H1 (cell line): ENCODE results near the gene DBNL. TPM values are rescaled to one million over a fixed set of nuclear protein-coding genes. Genes with fewer than 3 reads are reported as not detected.

Experiments used
- CTCF ChIA-PET: fragments of 300-600 bp; sonication (Branson Sonifier 250); formaldehyde crosslinking; loops from one replicate; lab custom pipeline; 2021; ENCODE audit not compliant: partially characterized antibody; lab: Charles Lee
- POLR2A ChIA-PET: fragments of 300-600 bp; sonication (Branson Sonifier 250); formaldehyde crosslinking; loops from one replicate; lab custom pipeline; 2021; ENCODE audit warnings: inconsistent platforms; ENCODE audit not compliant: partially characterized antibody; lab: Charles Lee
- DNase-seq, 2 experiments: peaks; one replicate each; pipeline versions ENCODE4 v3.0.0 to v3.0.0-alpha.2; 2010 to 2022; ENCODE audit warnings: low spot score in 2 of 2, low read depth in 1 of 2, mixed read lengths in 1 of 2
- FAIRE-seq: peaks from 2 replicates; lab custom pipeline; 2011; peaks lifted over from hg19 to GRCh38; lab: Jason Lieb, UNC
- H2AFZ ChIP-seq: 2 replicates; pipeline ENCODE4 v1.8.1; 2012; ENCODE audit warnings: low read length, inconsistent platforms
- H2AK5ac ChIP-seq: 2 replicates; pipeline ENCODE4 v1.6.1; 2013; ENCODE audit warnings: low read depth, low read length
- H2BK120ac ChIP-seq: replicated peaks from 2 replicates; pipeline ENCODE3; 2013; ENCODE audit warnings: low read depth, low read length, inconsistent platforms
- H2BK12ac ChIP-seq: 2 replicates; pipeline ENCODE4 v1.6.1; 2013; ENCODE audit warnings: low read depth, low read length
- H2BK15ac ChIP-seq: 2 replicates; pipeline ENCODE4 v1.6.1; 2013; ENCODE audit warnings: low read length
- H2BK20ac ChIP-seq: 2 replicates; pipeline ENCODE4 v1.6.1; 2013; ENCODE audit warnings: low read length
- H2BK5ac ChIP-seq: 2 replicates; pipeline ENCODE4 v1.6.1; 2013; ENCODE audit warnings: low read depth, low read length
- H3K14ac ChIP-seq: 2 replicates; pipeline ENCODE4 v1.6.1; 2013; ENCODE audit warnings: inconsistent platforms; ENCODE audit not compliant: insufficient read length
- H3K18ac ChIP-seq: 2 replicates; pipeline ENCODE4 v1.6.1; 2013; ENCODE audit warnings: low read length; ENCODE audit errors: extremely low read depth
- H3K23ac ChIP-seq: 2 replicates; pipeline ENCODE4 v1.6.1; 2013; ENCODE audit warnings: inconsistent platforms; ENCODE audit not compliant: insufficient read length
- H3K23me2 ChIP-seq: 2 replicates; pipeline ENCODE4 v1.6.1; 2013; ENCODE audit warnings: low read depth, low read length
- H3K27ac ChIP-seq: 2 replicates; pipeline ENCODE4 v1.6.1; 2011; ENCODE audit warnings: low read depth, low read length, inconsistent platforms
- H3K27me3 ChIP-seq, 4 experiments: replicated peaks in 1 of 4; 1 replicate in 1 of 4; 2 replicates in 3 of 4; pipeline versions ENCODE4 v1.6.1 to v1.8.1; 2011 to 2013; ENCODE audit warnings: low read length in 3 of 4, mild to moderate bottlenecking in 3 of 4, inconsistent platforms in 2 of 4, mixed read lengths in 2 of 4, moderate library complexity in 1 of 4; ENCODE audit not compliant: control insufficient read depth in 3 of 4, insufficient read depth in 3 of 4; ENCODE audit errors: extremely low read depth in 1 of 4
- H3K36me3 ChIP-seq, 4 experiments: 2 replicates each; pipeline versions ENCODE4 v1.6.1 to v1.8.1; 2011 to 2013; ENCODE audit warnings: mild to moderate bottlenecking in 4 of 4, low read length in 3 of 4, moderate library complexity in 2 of 4, control low read depth in 1 of 4, inconsistent platforms in 1 of 4; ENCODE audit not compliant: insufficient read depth in 4 of 4, control insufficient read depth in 2 of 4
- H3K4ac ChIP-seq: replicated peaks from 2 replicates; pipeline ENCODE3; 2013; ENCODE audit warnings: low read length, low read depth, mixed read lengths, inconsistent platforms; ENCODE audit not compliant: insufficient read length
- H3K4me1 ChIP-seq, 4 experiments: replicated peaks in 1 of 4; 1 replicate in 1 of 4; 2 replicates in 3 of 4; pipeline versions ENCODE4 v1.6.1 to v1.8.1; 2011 to 2013; ENCODE audit warnings: low read length in 3 of 4, inconsistent platforms in 2 of 4, mixed read lengths in 1 of 4; ENCODE audit not compliant: insufficient read depth in 4 of 4, control insufficient read depth in 3 of 4
- H3K4me2 ChIP-seq, 2 experiments: 2 replicates each; pipeline versions ENCODE4 v1.6.1 to v1.8.1; 2011 to 2013; ENCODE audit warnings: low read depth in 2 of 2, low read length in 2 of 2, control low read depth in 1 of 2, inconsistent platforms in 1 of 2, mild to moderate bottlenecking in 1 of 2; ENCODE audit not compliant: insufficient read depth in 1 of 2
- H3K4me3 ChIP-seq, 4 experiments: fragments of 200-600, 300-600 bp in 1 of 4; sonication (generic), shearing (Covaris generic), sonication (Bioruptor Twin) in 1 of 4; 2 replicates each; pipeline versions ENCODE4 v1.5.1 to v1.8.1; 2011 to 2016; ENCODE audit warnings: low read length in 4 of 4, low read depth in 3 of 4, control low read depth in 2 of 4, inconsistent platforms in 2 of 4, mild to moderate bottlenecking in 2 of 4, mixed read lengths in 1 of 4, moderate library complexity in 1 of 4; ENCODE audit not compliant: insufficient read depth in 2 of 4; ENCODE audit errors: extremely low read depth in 1 of 4
- H3K56ac ChIP-seq: replicated peaks from 2 replicates; pipeline ENCODE3; 2013; ENCODE audit warnings: low read depth, mild to moderate bottlenecking, mixed read lengths, low read length, inconsistent platforms; ENCODE audit not compliant: insufficient read length
- H3K79me1 ChIP-seq: 2 replicates; pipeline ENCODE4 v1.6.1; 2013; ENCODE audit warnings: low read depth, low read length, control low read depth
- H3K79me2 ChIP-seq, 2 experiments: 2 replicates each; pipeline versions ENCODE4 v1.6.1 to v1.8.1; 2012 to 2013; ENCODE audit warnings: low read length in 2 of 2, mild to moderate bottlenecking in 2 of 2, inconsistent platforms in 1 of 2; ENCODE audit not compliant: insufficient read depth in 2 of 2, control insufficient read depth in 1 of 2
- H3K9ac ChIP-seq, 4 experiments: replicated peaks in 1 of 4; 1 replicate in 1 of 4; 2 replicates in 3 of 4; pipeline versions ENCODE4 v1.6.1 to v1.8.1; 2011 to 2013; ENCODE audit warnings: low read depth in 3 of 4, low read length in 3 of 4, control low read depth in 2 of 4, mild to moderate bottlenecking in 2 of 4, moderate library complexity in 2 of 4, inconsistent platforms in 1 of 4; ENCODE audit errors: extremely low read depth in 1 of 4
- H3K9me3 ChIP-seq, 2 experiments: 2 replicates each; pipeline versions ENCODE4 v1.6.1 to v1.8.1; 2012 to 2013; ENCODE audit warnings: mild to moderate bottlenecking in 2 of 2, moderate library complexity in 2 of 2, control low read depth in 1 of 2, inconsistent platforms in 1 of 2, low read depth in 1 of 2, low read length in 1 of 2, mixed read lengths in 1 of 2; ENCODE audit not compliant: insufficient read depth in 2 of 2
- H4K20me1 ChIP-seq, 2 experiments: replicated peaks in 1 of 2; 2 replicates each; pipeline versions ENCODE3 to v1.8.1; 2011 to 2013; ENCODE audit warnings: inconsistent platforms in 2 of 2, low read length in 2 of 2, mild to moderate bottlenecking in 1 of 2; ENCODE audit not compliant: insufficient read depth in 2 of 2, control insufficient read depth in 1 of 2
- H4K5ac ChIP-seq: 2 replicates; pipeline ENCODE4 v1.6.1; 2013; ENCODE audit warnings: low read length, low read depth, mixed read lengths, inconsistent platforms; ENCODE audit not compliant: insufficient read length
- H4K8ac ChIP-seq: 2 replicates; pipeline ENCODE4 v1.8.0; 2013; ENCODE audit warnings: mild to moderate bottlenecking, moderate library complexity, low read length, inconsistent platforms; ENCODE audit not compliant: insufficient read depth; ENCODE audit errors: extremely low read depth
- H4K91ac ChIP-seq: replicated peaks from 2 replicates; pipeline ENCODE3; 2013; ENCODE audit warnings: low read length, mixed read lengths, inconsistent platforms; ENCODE audit not compliant: insufficient read length
- BACH1 ChIP-seq: IDR thresholded peaks from 2 replicates; pipeline ENCODE4 v1.6.1; 2012; ENCODE audit warnings: low read length, improper control_type of control experiment
- CEBPB ChIP-seq: IDR thresholded peaks from 2 replicates; pipeline ENCODE4 v1.6.1; 2012; ENCODE audit warnings: low read depth, low read length
- FOSL1 ChIP-seq: IDR thresholded peaks from 2 replicates; pipeline ENCODE4 v1.6.1; 2011; ENCODE audit warnings: mild to moderate bottlenecking, low read depth, low read length, moderate library complexity; ENCODE audit not compliant: insufficient read depth
- GTF2F1 ChIP-seq: IDR thresholded peaks from 2 replicates; pipeline ENCODE4 v1.6.1; 2012; ENCODE audit warnings: low read depth, low read length, improper control_type of control experiment, borderline replicate concordance
- HDAC6 ChIP-seq: IDR thresholded peaks from one replicate; pipeline ENCODE4 v1.7.1; 2012; ENCODE audit warnings: low read depth, mild to moderate bottlenecking, inconsistent platforms, low read length, moderate library complexity
- JUN ChIP-seq: IDR thresholded peaks from 2 replicates; pipeline ENCODE4 v1.6.1; 2011; ENCODE audit warnings: low read depth, mild to moderate bottlenecking, improper control_type of control experiment, low read length
- KDM4A ChIP-seq: IDR thresholded peaks from one replicate; pipeline ENCODE4 v1.7.1; 2012; ENCODE audit warnings: low read depth, mild to moderate bottlenecking, moderate library complexity, low read length, inconsistent platforms; ENCODE audit not compliant: severe bottlenecking
- RXRA ChIP-seq: IDR thresholded peaks from 2 replicates; pipeline ENCODE4 v1.6.1; 2011; ENCODE audit warnings: low read depth, mild to moderate bottlenecking, low read length, moderate library complexity; ENCODE audit not compliant: insufficient read depth
- SIN3A ChIP-seq, 2 experiments: IDR thresholded peaks in 1 of 2; conservative IDR thresholded peaks in 1 of 2; 2 replicates each; pipeline ENCODE4 v1.6.1; 2011 to 2012; ENCODE audit warnings: low read length in 2 of 2, improper control_type of control experiment in 1 of 2, low read depth in 1 of 2, mild to moderate bottlenecking in 1 of 2
- ZNF274 ChIP-seq: IDR thresholded peaks from 2 replicates; pipeline ENCODE4 v1.7.0; 2012; ENCODE audit warnings: low read length, borderline replicate concordance; ENCODE audit errors: extremely low read depth
- WGBS, 2 experiments: shearing (Covaris generic) in 1 of 2; methylation state at CpG; one replicate each; pipeline versions ENCODE4 v1.1.6 to v1.1.7; 2013 to 2015; ENCODE audit warnings: low lambda C conversion rate in 2 of 2, mixed read lengths in 2 of 2, inconsistent platforms in 1 of 2, low coverage in 1 of 2, missing lambda C conversion rate in 1 of 2; ENCODE audit not compliant: insufficient replicate concordance in 2 of 2, insufficient coverage in 1 of 2, insufficient read length in 1 of 2; ENCODE audit errors: extremely low coverage in 1 of 2, missing lambda C conversion rate in 1 of 2; 5-methylcytosine and 5-hydroxymethylcytosine counted together
- polyA plus RNA-seq, 7 experiments: library from polyadenylated mRNA; depleted of rRNA in 3 of 7; stranded (reverse) in 5 of 7; unstranded in 2 of 7; fragments of >200 nt in 5 of 7; fragments of 200-250 nt in 2 of 7; gene quantifications; 1 replicate in 5 of 7; 2 replicates in 1 of 7; 4 replicates in 1 of 7; pipeline versions ENCODE4 v1.2.1 to v1.2.3, GENCODE V29; 2011 to 2013; ENCODE audit warnings: missing spikeins in 2 of 7, mixed read lengths in 2 of 7
- total RNA-seq: library from RNA; stranded (reverse); fragmentation: NEBNext Ultra II Directional; extraction: Animal tissue kit (Norgen Biotek cat#: 25700); gene quantifications from 2 replicates; pipeline ENCODE4 v1.2.1, GENCODE V29; 2021

DBNL gene
- total and polyA plus RNA-seq, 2 of the 8 experiments (the other 6 are each of a cell fraction or from before 2014, with no cell fraction given): 30.9 to 56.6 TPM

DNA sequence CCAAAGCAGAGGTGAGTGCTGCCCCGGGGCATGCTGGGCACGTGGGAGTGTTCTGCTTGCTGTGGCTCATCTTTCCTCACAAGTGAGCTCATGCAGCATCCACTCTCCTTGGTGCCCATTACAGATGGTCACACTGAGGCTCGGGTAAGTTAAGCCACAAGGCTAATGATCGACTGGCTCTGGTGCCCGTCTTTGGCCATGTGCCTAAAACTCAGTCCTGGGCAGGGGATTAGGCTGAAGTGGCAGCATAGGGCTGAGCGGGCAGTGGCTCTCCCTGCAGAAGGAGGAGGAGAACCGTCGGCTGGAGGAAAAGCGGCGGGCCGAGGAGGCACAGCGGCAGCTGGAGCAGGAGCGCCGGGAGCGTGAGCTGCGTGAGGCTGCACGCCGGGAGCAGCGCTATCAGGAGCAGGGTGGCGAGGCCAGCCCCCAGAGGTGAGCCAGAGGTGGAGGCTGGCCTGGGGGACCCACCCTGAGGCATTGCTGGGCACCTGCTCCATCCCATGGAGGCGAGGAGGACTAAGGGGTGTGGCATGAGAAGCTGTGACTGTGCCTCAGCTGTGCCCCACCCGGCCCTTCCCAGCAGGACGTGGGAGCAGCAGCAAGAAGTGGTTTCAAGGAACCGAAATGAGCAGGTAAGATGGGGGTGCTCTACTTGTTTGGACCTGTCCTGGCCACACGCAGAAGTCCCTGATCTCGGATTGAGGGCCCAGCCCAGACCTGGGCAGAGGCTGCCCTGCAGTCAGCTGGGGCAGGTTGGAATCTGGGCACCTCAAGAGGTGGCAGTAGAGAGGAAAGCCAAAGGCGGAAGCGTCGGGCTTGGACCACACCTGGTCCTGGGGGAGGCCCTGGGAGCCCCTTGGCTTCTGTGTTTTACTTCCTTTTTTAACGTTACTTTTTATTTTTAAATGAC, 13.6 kb downstream of the DBNL start:
- Histone ChIP-seq H2BK12ac (no peak overlapping the region), H3K36me3 (peaks cover 4 to 40% (median 31%) of the 10 kb centered on the region in 4 experiments), H2BK15ac (no peak overlapping the region), H4K20me1 (peaks cover 5 to 18% of the 10 kb centered on the region in 2 experiments), H4K5ac (no peak overlapping the region), H3K4ac (no peak overlapping the region), H3K9ac (no peak overlapping the region), H2AFZ (no peak overlapping the region), H3K79me2 (no peaks in the 10 kb centered on the region), H3K79me1 (no peaks in the 10 kb centered on the region), H3K14ac (no peak overlapping the region), H2AK5ac (no peak overlapping the region), H3K27ac (no peak overlapping the region), H2BK120ac (no peak overlapping the region), H3K56ac (no peak overlapping the region), H4K91ac (no peak overlapping the region), H3K23ac (no peak overlapping the region), H3K4me1 (no peaks in the 10 kb centered on the region), H3K9me3 (no peaks in the 10 kb centered on the region), H3K27me3 (no peaks in the 10 kb centered on the region), H3K4me3 (no peak overlapping the region), H3K4me2 (no peak overlapping the region), H2BK20ac (no peak overlapping the region), H2BK5ac (no peak overlapping the region), H4K8ac (no peak overlapping the region), H3K18ac (no peak overlapping the region), H3K23me2 (no peaks in the 10 kb centered on the region)
- POLR2A ChIA-PET: interaction anchor here (1.2 kb wide), 1 partner anchor 14 kb away, joined by 4 read pairs; no protein-coding TSS in a partner anchor
- CTCF ChIA-PET: interaction anchor here (0.6 to 2.5 kb wide), 2 partner anchors 13 to 1217 kb away, joined by 3 to 6 read pairs; no protein-coding TSS in a partner anchor
- DNase-seq (no peak), FAIRE-seq (no peak)
- TF ChIP-seq ZNF274 (no peak), GTF2F1 (no peak), RXRA (no peak), SIN3A (conservative IDR thresholded peaks at IDR 0.05 in 1 of 2, IDR thresholded peaks at IDR 0.05 in 1 of 2; ENCODE audit: low read depth in 1 of 2, low read length in 2 of 2) (no peak), FOSL1 (no peak), CEBPB (no peak), HDAC6 (no peak), KDM4A (no peak), JUN (no peak), BACH1 (no peak)
- WGBS, 2 experiments: 86% methylated on average over 28 of the region's 30 CpGs; no CpG with 5 or more reads in 1 of the 2 experiments
